WI38 (cell line): ENCODE results near the gene ZNF275.

Source experiments
- H3K4me3 ChIP-seq: 2 replicates; pipeline ENCODE4 v1.5.1; 2011; ENCODE audit warnings: low read depth, mild to moderate bottlenecking, control low read depth, low read length
- TF ChIP-seq, protein P1 (sequence below): IDR thresholded peaks from 2 replicates; pipeline ENCODE4 v1.5.1; 2012; ENCODE audit warnings: low read depth, mild to moderate bottlenecking, control low read depth, low read length

Gene ZNF275

GRCh38 chrX:153320555-153321184 lies 13.3 kb upstream of the ZNF275 start:
- H3K4me3 ChIP-seq = no peak overlapping the region
- TF ChIP-seq, protein P1, sequence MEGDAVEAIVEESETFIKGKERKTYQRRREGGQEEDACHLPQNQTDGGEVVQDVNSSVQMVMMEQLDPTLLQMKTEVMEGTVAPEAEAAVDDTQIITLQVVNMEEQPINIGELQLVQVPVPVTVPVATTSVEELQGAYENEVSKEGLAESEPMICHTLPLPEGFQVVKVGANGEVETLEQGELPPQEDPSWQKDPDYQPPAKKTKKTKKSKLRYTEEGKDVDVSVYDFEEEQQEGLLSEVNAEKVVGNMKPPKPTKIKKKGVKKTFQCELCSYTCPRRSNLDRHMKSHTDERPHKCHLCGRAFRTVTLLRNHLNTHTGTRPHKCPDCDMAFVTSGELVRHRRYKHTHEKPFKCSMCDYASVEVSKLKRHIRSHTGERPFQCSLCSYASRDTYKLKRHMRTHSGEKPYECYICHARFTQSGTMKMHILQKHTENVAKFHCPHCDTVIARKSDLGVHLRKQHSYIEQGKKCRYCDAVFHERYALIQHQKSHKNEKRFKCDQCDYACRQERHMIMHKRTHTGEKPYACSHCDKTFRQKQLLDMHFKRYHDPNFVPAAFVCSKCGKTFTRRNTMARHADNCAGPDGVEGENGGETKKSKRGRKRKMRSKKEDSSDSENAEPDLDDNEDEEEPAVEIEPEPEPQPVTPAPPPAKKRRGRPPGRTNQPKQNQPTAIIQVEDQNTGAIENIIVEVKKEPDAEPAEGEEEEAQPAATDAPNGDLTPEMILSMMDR = no peak

DNA sequence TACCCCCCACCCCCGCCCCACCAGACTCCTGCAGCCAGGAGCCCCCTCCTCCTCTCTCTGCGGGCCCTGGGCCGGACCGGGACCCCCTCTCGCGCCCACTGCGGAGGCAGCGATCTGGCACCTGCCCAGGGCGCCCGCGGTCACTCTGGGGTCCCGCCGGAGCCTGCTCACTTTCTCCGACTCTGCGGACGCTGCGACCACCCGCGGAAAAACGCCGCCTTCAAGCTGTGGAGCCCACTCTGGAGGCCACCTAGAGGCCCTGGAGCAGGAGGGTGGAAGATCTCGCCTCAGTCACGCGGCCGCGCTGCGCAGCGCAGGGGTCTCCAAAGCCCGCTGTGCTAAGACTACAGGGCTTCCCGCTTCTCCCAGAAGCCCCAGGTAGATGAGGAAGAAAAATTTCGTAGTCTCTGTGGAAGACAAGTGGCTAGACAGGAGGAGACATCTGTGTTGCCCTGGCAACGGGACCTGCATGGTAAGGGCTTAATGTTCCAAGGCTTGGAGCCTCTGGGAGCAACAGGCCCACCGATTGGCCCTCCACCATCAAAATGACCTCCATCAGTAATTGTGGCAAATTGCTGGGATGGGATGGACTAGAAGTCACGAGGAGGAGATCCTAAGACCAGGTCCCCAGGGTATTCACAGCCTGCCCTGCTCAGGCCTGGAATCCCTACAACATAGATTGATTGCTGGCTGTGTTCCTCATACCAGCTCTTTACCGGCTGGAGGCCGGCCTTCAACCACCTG lies 12.4 kb upstream of the ZNF275 start, which contains the start of gene PNMA6F:
Gene PNMA6F, minus strand, starts transcription at position 387 of the 744 bp plus-strand sequence. CDS start 1,093 bp downstream, outside the sequence.
- TF ChIP-seq, protein P1 = no peak
- H3K4me3 ChIP-seq = no peak within 1 kb of the TSS

DNA sequence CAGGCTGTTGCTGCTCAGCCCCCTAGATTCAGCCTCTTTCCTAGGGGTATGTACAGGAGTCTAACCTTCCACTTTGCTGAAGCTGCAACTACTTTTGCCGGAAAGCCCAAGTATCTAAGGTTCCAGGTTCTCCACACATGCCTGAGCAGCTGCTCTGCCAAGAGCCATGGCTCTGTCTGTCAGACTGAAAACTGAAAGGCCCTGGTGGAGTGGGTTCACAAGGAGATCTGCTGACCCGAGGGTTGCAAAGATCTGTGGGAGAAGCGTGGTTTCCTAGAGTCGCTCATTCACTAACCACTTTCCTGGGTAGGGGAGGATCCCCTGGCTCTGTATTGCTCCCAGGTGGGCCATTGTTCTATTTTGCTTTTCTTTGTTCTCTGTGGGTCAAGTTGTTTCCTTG lies 6.4 kb upstream of the ZNF275 start:
- TF ChIP-seq, protein P1 = no peak
- H3K4me3 ChIP-seq = no peak overlapping the region

GRCh38 chrX:153333266-153333665 lies 687 bp upstream of the ZNF275 start:
- H3K4me3 ChIP-seq = no peak overlapping the region
- TF ChIP-seq, protein P1 = no peak

GRCh38 chrX:153334654-153335295 lies 822 bp downstream of the ZNF275 start:
- TF ChIP-seq, protein P1 = no peak
- H3K4me3 ChIP-seq = peak overlapping the region; percentile 69

- TF ChIP-seq, protein P1 = no peak
- no peak overlapping the region for H3K4me3 ChIP-seq
Observed at GRCh38 chrX:153336121-153336894, 2.4 kb downstream of the ZNF275 start.
